ENCODE measurements around the gene PANK4.
A peak's percentile ranks its signal among the peaks of the same experiment; 100 is the strongest.
"Not testable (repeated sequence)": the region's sequence is repeated elsewhere in the genome, so short reads cannot be mapped to it uniquely, and the experiment has no call there.

The PANK4 gene

GRCh38 chr1:2474104-2474844 is 52.1 kb downstream of the PANK4 start:
- DNase-seq, result no peak

- DNase-seq, result no peak
These were observed 53.2 kb downstream of the PANK4 start for GRCh38 chr1:2473198-2473597.

GRCh38 chr1:2472561-2473177 is 53.7 kb downstream of the PANK4 start:
- DNase-seq, result no peak

GRCh38 chr1:2472109-2472508 is 54.3 kb downstream of the PANK4 start:
- no peak for DNase-seq

GRCh38 chr1:2471587-2472001 is 54.8 kb downstream of the PANK4 start:
- DNase-seq, result no peak

- no peak for DNase-seq
These were observed 55.3 kb downstream of the PANK4 start for GRCh38 chr1:2471159-2471471.

- no peak for DNase-seq
These were observed 55.9 kb downstream of the PANK4 start for GRCh38 chr1:2470290-2471158.

GRCh38 chr1:2469103-2469940 is 57.1 kb downstream of the PANK4 start:
- DNase-seq, result no peak

- DNase-seq, result no peak
These were observed 57.9 kb downstream of the PANK4 start for GRCh38 chr1:2468540-2468939.

GRCh38 chr1:2468041-2468472 is 58.3 kb downstream of the PANK4 start:
- peak; percentile 50 for DNase-seq

- no peak for DNase-seq
These were observed 59.3 kb downstream of the PANK4 start for GRCh38 chr1:2466958-2467554.

GRCh38 chr1:2466270-2466665 is 60.1 kb downstream of the PANK4 start:
- no peak for DNase-seq

- no peak for DNase-seq
These were observed 60.8 kb downstream of the PANK4 start for GRCh38 chr1:2465371-2466269.

GRCh38 chr1:2463396-2463795 is 63.0 kb downstream of the PANK4 start:
- DNase-seq, result no peak

GRCh38 chr1:2462819-2463218 is 63.6 kb downstream of the PANK4 start:
- no peak for DNase-seq

- DNase-seq, result no peak
These were observed 65.2 kb downstream of the PANK4 start for GRCh38 chr1:2460996-2461751.

GRCh38 chr1:2460203-2460602 is 66.2 kb downstream of the PANK4 start:
- no peak for DNase-seq

- DNase-seq, result no peak
These were observed 66.6 kb downstream of the PANK4 start for GRCh38 chr1:2459757-2460156.

GRCh38 chr1:2459102-2459753 is 67.2 kb downstream of the PANK4 start:
- DNase-seq, result not testable (repeated sequence)

- no peak for DNase-seq
These were observed 67.7 kb downstream of the PANK4 start for GRCh38 chr1:2458687-2459086.
